K562 (cell line): ENCODE results near the gene ITPK1. TPM values are rescaled to one million over a fixed set of nuclear protein-coding genes. Genes with fewer than 3 reads are reported as not detected.

ENCODE experiments used
- ATAC-seq: fragments of 200-7000 bp; cut with Tn5 transposase; 3 replicates; pipeline ENCODE4 v1.9.1; 2020; ENCODE audit warnings: moderate library complexity
- BruUV-seq: library from RNA; stranded (reverse); fragments of 400-500 nt; replicated peaks from 2 replicates; lab custom pipeline; 2021; lab: Mats Ljungman, UMichigan
- CTCF ChIA-PET: fragments of 300-600 bp; formaldehyde crosslinking; extraction: SDS; loops from one replicate; lab custom pipeline; 2021; ENCODE audit warnings: low intra/inter-chr PET ratio; lab: Yijun Ruan, JAX
- POLR2A ChIA-PET: fragments of 300-600, 350-650 bp; sonication (Branson Sonifier 250); formaldehyde crosslinking; extraction: SDS; loops from one replicate; lab custom pipeline; 2021; ENCODE audit warnings: antibody characterized with exemption, inconsistent platforms; lab: Yijun Ruan, JAX
- DNase-seq, 4 experiments: peaks; one replicate each; pipeline versions ENCODE4 v3.0.0 to v3.0.0-alpha.2; 2011 to 2018; ENCODE audit warnings: low spot score in 3 of 4, mixed read lengths in 3 of 4; ENCODE audit errors: extremely low read depth in 1 of 4
- FAIRE-seq: peaks from 2 replicates; lab custom pipeline; 2011; peaks lifted over from hg19 to GRCh38; lab: Jason Lieb, UNC
- H2AFZ ChIP-seq: 2 replicates; pipeline ENCODE4 v1.6.0; 2011; ENCODE audit warnings: low read depth, low read length, control low read depth, inconsistent platforms
- H3K27ac ChIP-seq: fragments of 200-600 bp; 3 replicates; pipeline ENCODE4 v1.8.0; 2011; ENCODE audit warnings: low read depth, mild to moderate bottlenecking, control low read depth, inconsistent platforms, low read length, moderate library complexity, mixed read lengths; ENCODE audit errors: extremely low read depth
- H3K27me3 ChIP-seq, 2 experiments: fragments of 300-600 bp in 1 of 2; 2 replicates in 1 of 2; 3 replicates in 1 of 2; pipeline versions ENCODE4 v1.6.0 to v1.8.0; 2011; ENCODE audit warnings: inconsistent platforms in 2 of 2, low read length in 2 of 2, mild to moderate bottlenecking in 1 of 2, mixed read lengths in 1 of 2, moderate library complexity in 1 of 2; ENCODE audit not compliant: control insufficient read depth in 2 of 2, insufficient read depth in 2 of 2
- H3K36me3 ChIP-seq: fragments of 300-600 bp; 3 replicates; pipeline ENCODE4 v1.8.0; 2011; ENCODE audit warnings: mild to moderate bottlenecking, low read length, inconsistent platforms; ENCODE audit not compliant: control insufficient read depth, insufficient read depth
- H3K4me1 ChIP-seq, 2 experiments: fragments of 200-600 bp in 1 of 2; replicated peaks in 1 of 2; 2 replicates in 1 of 2; 3 replicates in 1 of 2; pipeline versions ENCODE4 v1.5.1 to v1.8.0; 2011; ENCODE audit warnings: inconsistent platforms in 2 of 2, low read length in 2 of 2, mild to moderate bottlenecking in 1 of 2, mixed read lengths in 1 of 2, moderate library complexity in 1 of 2; ENCODE audit not compliant: control insufficient read depth in 2 of 2, insufficient read depth in 2 of 2
- H3K4me2 ChIP-seq: 2 replicates; pipeline ENCODE4 v1.6.1; 2011; ENCODE audit warnings: low read length, control low read depth, inconsistent platforms, mixed read lengths; ENCODE audit not compliant: insufficient read depth
- H3K4me3 ChIP-seq: fragments of 200-600 bp; sonication (generic), shearing (Covaris generic); 2 replicates; pipeline ENCODE4 v1.5.1; 2016; ENCODE audit warnings: control low read depth, inconsistent platforms
- H3K79me2 ChIP-seq: fragments of 200-600 bp; 3 replicates; pipeline ENCODE4 v1.8.0; 2011; ENCODE audit warnings: low read length, inconsistent platforms; ENCODE audit not compliant: control insufficient read depth, insufficient read depth
- H3K9ac ChIP-seq, 2 experiments: 2 replicates each; pipeline versions ENCODE4 v1.6.0 to v1.6.1; 2011; ENCODE audit warnings: low read depth in 2 of 2, low read length in 2 of 2, control low read depth in 1 of 2, inconsistent platforms in 1 of 2, mild to moderate bottlenecking in 1 of 2, mixed read lengths in 1 of 2; ENCODE audit not compliant: insufficient read depth in 1 of 2
- H3K9me1 ChIP-seq: one replicate; pipeline ENCODE4 v1.6.0; 2011; ENCODE audit warnings: inconsistent platforms, mild to moderate bottlenecking, low read length, moderate library complexity; ENCODE audit not compliant: control insufficient read depth, insufficient read depth
- H3K9me3 ChIP-seq: replicated peaks from 2 replicates; pipeline ENCODE4 v1.5.1; 2011; ENCODE audit warnings: low read depth, low read length, inconsistent platforms; ENCODE audit not compliant: control insufficient read depth, insufficient read depth
- H4K20me1 ChIP-seq: replicated peaks from 2 replicates; pipeline ENCODE4 v1.6.1; 2011; ENCODE audit warnings: low read length, inconsistent platforms, mixed read lengths; ENCODE audit not compliant: control insufficient read depth, insufficient read depth
- ADNP ChIP-seq: fragments of 200-800 bp; sonication (Bioruptor generic); IDR thresholded peaks from 2 replicates; pipeline ENCODE4 v1.6.1; 2016; ENCODE audit warnings: missing genetic modification characterization, missing compliant biosample characterization
- CHD1 ChIP-seq: fragments of 200-600 bp; sonication (generic); IDR thresholded peaks from one replicate; pipeline ENCODE4 v1.6.1; 2012; ENCODE audit warnings: mild to moderate bottlenecking, moderate library complexity, low read length, inconsistent platforms
- KLF16 ChIP-seq: IDR thresholded peaks from 2 replicates; pipeline ENCODE4 v1.6.1; 2016; ENCODE audit warnings: antibody characterized with exemption
- MCM2 ChIP-seq: fragments of 450-650 bp; IDR thresholded peaks from 2 replicates; pipeline ENCODE4 v1.6.1; 2017; ENCODE audit warnings: low read depth, mild to moderate bottlenecking
- NCOA1 ChIP-seq: fragments of 450-650 bp; IDR thresholded peaks from 2 replicates; pipeline ENCODE4 v1.6.1; 2016; ENCODE audit warnings: low read depth
- NFE2L1 ChIP-seq: fragments of 450-650 bp; IDR thresholded peaks from 2 replicates; pipeline ENCODE4 v1.6.1; 2016; ENCODE audit warnings: missing genetic modification characterization, low read depth, mild to moderate bottlenecking, missing compliant biosample characterization, moderate library complexity, borderline replicate concordance
- OTX1 ChIP-seq: fragments of 450-650 bp; formaldehyde crosslinking; IDR thresholded peaks from 2 replicates; pipeline ENCODE4 v1.4.0; 2022; ENCODE audit warnings: mild to moderate bottlenecking
- PHF21A ChIP-seq: fragments of 450-650 bp; IDR thresholded peaks from 2 replicates; pipeline ENCODE4 v1.6.1; 2017; ENCODE audit warnings: low read depth, borderline replicate concordance
- POLR2A ChIP-seq: fragments of 450-650 bp; conservative IDR thresholded peaks from 2 replicates; pipeline ENCODE4 v1.6.1; 2016
- PURB ChIP-seq: sonication (generic); formaldehyde crosslinking; IDR thresholded peaks from 2 replicates; pipeline ENCODE4 v1.9.0; 2021; ENCODE audit warnings: low read depth, mild to moderate bottlenecking, missing genetic modification reagents
- TOE1 ChIP-seq, 2 experiments: fragments of 450-650 bp in 1 of 2; sonication (generic) in 1 of 2; formaldehyde crosslinking in 1 of 2; IDR thresholded peaks; 2 replicates each; pipeline versions ENCODE4 v1.7.1 to v1.8.0; 2016 to 2022; ENCODE audit warnings: borderline replicate concordance in 2 of 2, mild to moderate bottlenecking in 2 of 2, antibody characterized with exemption in 1 of 2, inconsistent platforms in 1 of 2, low read depth in 1 of 2, missing genetic modification reagents in 1 of 2, moderate library complexity in 1 of 2
- ZKSCAN8 ChIP-seq: fragments of 200-800 bp; sonication (Bioruptor generic); IDR thresholded peaks from 2 replicates; pipeline ENCODE4 v1.6.1; 2016; ENCODE audit warnings: missing genetic modification characterization, missing compliant biosample characterization
- ZNF140 ChIP-seq: fragments of 250-450 bp; sonication (Bioruptor Pico); IDR thresholded peaks from 2 replicates; pipeline ENCODE4 v1.8.0; 2021; ENCODE audit warnings: moderate library complexity, mild to moderate bottlenecking, inconsistent platforms
- WGBS: fragments of 100-300 bp; shearing (Covaris generic); methylation state at CpG from one replicate; pipeline ENCODE4 v1.1.6; 2016; ENCODE audit warnings: low coverage, mixed read lengths; ENCODE audit not compliant: insufficient coverage; ENCODE audit errors: missing lambda C conversion rate; 5-methylcytosine and 5-hydroxymethylcytosine counted together
- in situ Hi-C: fragments of 300-500 bp; cut with MboI; formaldehyde crosslinking; loops from 4 replicates; pipeline ENCODE4 v1.15.0; 2018; ENCODE audit warnings: inconsistent platforms, mixed read lengths
- intact Hi-C: fragments of 100-400 bp; cut with micrococcal nuclease; formaldehyde crosslinking; loops from 2 replicates; pipeline ENCODE4 v1.14.2; 2022
- polyA plus RNA-seq, 8 experiments: library from polyadenylated mRNA; depleted of rRNA in 4 of 8; stranded (reverse) in 5 of 8; unstranded in 3 of 8; fragments of >200 nt; fragmentation: Nextera tagmentation in 2 of 8; fragmentation: Illumina TruSeq in 1 of 8; extraction: Ambion mirVana in 2 of 8; extraction: Trizol in 1 of 8; gene quantifications; 2 replicates each; pipeline versions ENCODE4 v1.2.1 to v1.2.3, GENCODE V29; 2011 to 2014; ENCODE audit warnings: inconsistent platforms in 1 of 8, missing spikeins in 1 of 8
- total RNA-seq, 7 experiments: library from RNA; depleted of rRNA in 6 of 7; stranded (reverse); fragments of >200 nt in 6 of 7; fragmentation: Illumina TruSeq in 2 of 7; extraction: Trizol in 2 of 7; gene quantifications; 2 replicates each; pipeline versions ENCODE4 v1.2.1 to v1.2.3, GENCODE V29; 2011 to 2021; ENCODE audit warnings: low replicate concordance in 1 of 7
- TF ChIP-seq, protein P1 (sequence below): fragments of 250-450 bp; sonication (Bioruptor Pico); IDR thresholded peaks from 2 replicates; pipeline ENCODE4 v1.8.0; 2022; ENCODE audit warnings: inconsistent platforms, mild to moderate bottlenecking, moderate library complexity, borderline replicate concordance
- TF ChIP-seq, protein P2 (sequence below), 2 experiments: fragments of 250-450 bp in 1 of 2; fragments of 450-650 bp in 1 of 2; sonication (Bioruptor Pico) in 1 of 2; IDR thresholded peaks; 2 replicates each; pipeline versions ENCODE4 v1.6.1 to v1.8.0; 2016 to 2021; ENCODE audit warnings: mild to moderate bottlenecking in 2 of 2, moderate library complexity in 2 of 2, missing compliant biosample characterization in 1 of 2, missing genetic modification characterization in 1 of 2
- TF ChIP-seq, protein P3 (sequence below): IDR thresholded peaks from 2 replicates; pipeline ENCODE4 v1.6.1; 2016; ENCODE audit warnings: missing genetic modification characterization, missing compliant biosample characterization

The ITPK1 gene
- total and polyA plus RNA-seq, 9 of the 15 experiments (the other 6 are each of a cell fraction or from before 2014, with no cell fraction given) = 1.2 to 39.2 (median 23.0) TPM

DNA sequence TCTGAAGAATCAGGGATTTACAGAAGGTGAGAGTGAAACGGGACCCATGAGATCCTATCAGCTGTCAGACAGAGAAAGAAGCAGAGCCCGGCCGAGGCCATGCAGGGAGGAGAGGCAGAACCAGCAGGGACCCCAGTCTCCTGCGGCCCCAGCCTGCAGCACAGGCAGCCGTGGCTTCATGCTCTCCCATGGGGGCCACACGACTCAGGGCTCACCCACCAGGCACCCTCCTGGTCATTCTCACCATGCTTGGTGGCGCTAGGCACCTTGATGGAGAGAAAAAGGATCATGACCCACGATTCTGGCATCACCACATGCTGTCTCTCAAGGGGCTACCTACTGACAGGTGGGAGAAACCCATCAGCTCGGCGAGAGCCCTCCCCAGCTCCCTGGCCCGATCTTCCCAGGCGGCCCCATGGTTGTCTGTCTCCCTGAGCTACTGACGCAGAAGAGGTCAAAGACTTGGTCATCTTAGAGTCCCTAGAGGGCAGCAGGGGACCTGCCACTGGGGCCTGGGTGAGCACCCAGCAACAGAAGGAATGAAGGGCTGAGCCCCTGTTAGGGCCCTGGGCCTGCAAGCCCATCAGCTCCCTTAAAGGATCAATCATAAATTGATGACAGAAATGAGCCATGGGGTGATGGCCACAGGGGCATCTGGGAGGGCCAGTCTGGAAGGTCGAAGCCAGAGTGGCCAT, 58.0 kb downstream of the ITPK1 start (continued):
- TF ChIP-seq, protein P1, sequence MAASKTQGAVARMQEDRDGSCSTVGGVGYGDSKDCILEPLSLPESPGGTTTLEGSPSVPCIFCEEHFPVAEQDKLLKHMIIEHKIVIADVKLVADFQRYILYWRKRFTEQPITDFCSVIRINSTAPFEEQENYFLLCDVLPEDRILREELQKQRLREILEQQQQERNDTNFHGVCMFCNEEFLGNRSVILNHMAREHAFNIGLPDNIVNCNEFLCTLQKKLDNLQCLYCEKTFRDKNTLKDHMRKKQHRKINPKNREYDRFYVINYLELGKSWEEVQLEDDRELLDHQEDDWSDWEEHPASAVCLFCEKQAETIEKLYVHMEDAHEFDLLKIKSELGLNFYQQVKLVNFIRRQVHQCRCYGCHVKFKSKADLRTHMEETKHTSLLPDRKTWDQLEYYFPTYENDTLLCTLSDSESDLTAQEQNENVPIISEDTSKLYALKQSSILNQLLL (CRISPR knock-in tag) = no peak
- TF ChIP-seq PHF21A = no peak
- TF ChIP-seq, protein P2, sequence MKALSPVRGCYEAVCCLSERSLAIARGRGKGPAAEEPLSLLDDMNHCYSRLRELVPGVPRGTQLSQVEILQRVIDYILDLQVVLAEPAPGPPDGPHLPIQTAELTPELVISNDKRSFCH (CRISPR knock-in tag; IDR thresholded peaks at IDR 0.05) = no peak
- TF ChIP-seq, protein P2 (tag; IDR thresholded peaks at IDR 0.05) = no peak

DNA sequence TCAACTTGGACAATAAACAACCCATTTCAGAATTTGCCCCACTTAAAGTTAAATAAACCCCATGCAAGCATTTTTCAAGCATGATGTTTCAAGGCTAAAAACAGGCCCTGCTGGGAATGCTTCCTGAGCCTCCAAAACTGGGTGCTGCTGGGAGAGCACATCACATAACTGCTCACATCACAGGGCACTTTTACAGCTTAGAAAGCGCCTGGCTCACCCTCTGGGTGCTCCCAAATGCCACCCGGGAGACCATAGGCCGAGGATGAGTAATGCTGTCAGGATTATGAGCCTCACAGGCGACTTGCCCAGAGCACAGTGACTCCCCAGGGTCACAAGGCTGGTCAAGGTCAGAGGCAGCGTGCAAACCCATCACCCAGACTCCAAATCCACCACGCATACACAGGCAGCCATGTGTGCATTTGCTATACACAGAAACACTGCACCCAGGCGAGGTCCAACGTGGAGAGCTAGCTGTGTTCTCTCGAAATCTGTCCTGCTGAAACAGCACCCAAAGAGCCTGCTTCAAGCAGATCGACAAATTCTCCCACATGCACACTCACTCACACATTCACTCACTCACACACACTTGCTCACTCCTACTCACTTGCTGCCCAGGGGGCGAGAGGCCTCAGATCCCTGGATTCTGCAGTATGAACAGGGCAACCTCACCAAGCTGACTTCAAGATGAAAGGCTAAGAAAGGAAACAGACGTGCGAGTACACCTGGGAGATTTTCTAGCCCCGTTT, 58.7 kb downstream of the ITPK1 start:
- Histone ChIP-seq H3K27ac (no peak overlapping the region), H3K9me3 (no peaks in the 10 kb centered on the region), H2AFZ (no peak overlapping the region), H3K36me3 (no peaks in the 10 kb centered on the region), H3K4me1 (peaks cover 5 to 6% of the 10 kb centered on the region in 2 experiments; a peak in 2 of 5 replicates), H3K79me2 (peaks cover 3% of the 10 kb centered on the region; the same call in 1 of the 3 replicates), H3K27me3 (no peaks in the 10 kb centered on the region), H3K9ac (no peak overlapping the region), H3K9me1 (no peaks in the 10 kb centered on the region), H3K4me3 (no peak overlapping the region), H3K4me2 (no peak overlapping the region), H4K20me1 (peaks cover 4% of the 10 kb centered on the region; the same call in 1 of the 2 replicates)
- DNase-seq (no peak), FAIRE-seq (no peak), ATAC-seq (no peak)
- POLR2A ChIA-PET = no interaction called here
- intact Hi-C loops (no loop called here), in situ Hi-C loops (no loop called here)
- BruUV-seq = no TSS peak
- WGBS = 67% methylated on average over 11 of the region's 14 CpGs
- CTCF ChIA-PET = no interaction called here
- no peak for TF ChIP-seq NFE2L1
- TF ChIP-seq OTX1 (CRISPR knock-in tag) = no peak
- TF ChIP-seq CHD1 = no peak
- no peak for TF ChIP-seq ADNP (tag)
- TF ChIP-seq, protein P3, sequence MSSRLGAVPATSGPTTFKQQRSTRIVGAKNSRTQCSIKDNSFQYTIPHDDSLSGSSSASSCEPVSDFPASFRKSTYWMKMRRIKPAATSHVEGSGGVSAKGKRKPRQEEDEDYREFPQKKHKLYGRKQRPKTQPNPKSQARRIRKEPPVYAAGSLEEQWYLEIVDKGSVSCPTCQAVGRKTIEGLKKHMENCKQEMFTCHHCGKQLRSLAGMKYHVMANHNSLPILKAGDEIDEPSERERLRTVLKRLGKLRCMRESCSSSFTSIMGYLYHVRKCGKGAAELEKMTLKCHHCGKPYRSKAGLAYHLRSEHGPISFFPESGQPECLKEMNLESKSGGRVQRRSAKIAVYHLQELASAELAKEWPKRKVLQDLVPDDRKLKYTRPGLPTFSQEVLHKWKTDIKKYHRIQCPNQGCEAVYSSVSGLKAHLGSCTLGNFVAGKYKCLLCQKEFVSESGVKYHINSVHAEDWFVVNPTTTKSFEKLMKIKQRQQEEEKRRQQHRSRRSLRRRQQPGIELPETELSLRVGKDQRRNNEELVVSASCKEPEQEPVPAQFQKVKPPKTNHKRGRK (tag) = no peak
- no peak for TF ChIP-seq ZNF140 (CRISPR knock-in tag)
- TF ChIP-seq NCOA1 = no peak
- no peak for TF ChIP-seq TOE1 (IDR thresholded peaks at IDR 0.05; ENCODE audit: borderline replicate concordance)
- TF ChIP-seq TOE1 (CRISPR knock-in tag; IDR thresholded peaks at IDR 0.05; ENCODE audit: borderline replicate concordance, low read depth) = no peak
- TF ChIP-seq ZKSCAN8 (CRISPR knock-in tag) = no peak
- no peak for TF ChIP-seq POLR2A
- TF ChIP-seq MCM2 = no peak
- TF ChIP-seq KLF16 = no peak
- TF ChIP-seq PURB (CRISPR knock-in tag) = no peak
